Measurements from ENCODE around the gene RECQL. TPM values are rescaled to one million over a fixed set of nuclear protein-coding genes. Genes with fewer than 3 reads are reported as not detected.

RECQL gene, protein sequence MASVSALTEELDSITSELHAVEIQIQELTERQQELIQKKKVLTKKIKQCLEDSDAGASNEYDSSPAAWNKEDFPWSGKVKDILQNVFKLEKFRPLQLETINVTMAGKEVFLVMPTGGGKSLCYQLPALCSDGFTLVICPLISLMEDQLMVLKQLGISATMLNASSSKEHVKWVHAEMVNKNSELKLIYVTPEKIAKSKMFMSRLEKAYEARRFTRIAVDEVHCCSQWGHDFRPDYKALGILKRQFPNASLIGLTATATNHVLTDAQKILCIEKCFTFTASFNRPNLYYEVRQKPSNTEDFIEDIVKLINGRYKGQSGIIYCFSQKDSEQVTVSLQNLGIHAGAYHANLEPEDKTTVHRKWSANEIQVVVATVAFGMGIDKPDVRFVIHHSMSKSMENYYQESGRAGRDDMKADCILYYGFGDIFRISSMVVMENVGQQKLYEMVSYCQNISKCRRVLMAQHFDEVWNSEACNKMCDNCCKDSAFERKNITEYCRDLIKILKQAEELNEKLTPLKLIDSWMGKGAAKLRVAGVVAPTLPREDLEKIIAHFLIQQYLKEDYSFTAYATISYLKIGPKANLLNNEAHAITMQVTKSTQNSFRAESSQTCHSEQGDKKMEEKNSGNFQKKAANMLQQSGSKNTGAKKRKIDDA
- total RNA-seq: 94.9 and 111 TPM in 2 replicates

DNA sequence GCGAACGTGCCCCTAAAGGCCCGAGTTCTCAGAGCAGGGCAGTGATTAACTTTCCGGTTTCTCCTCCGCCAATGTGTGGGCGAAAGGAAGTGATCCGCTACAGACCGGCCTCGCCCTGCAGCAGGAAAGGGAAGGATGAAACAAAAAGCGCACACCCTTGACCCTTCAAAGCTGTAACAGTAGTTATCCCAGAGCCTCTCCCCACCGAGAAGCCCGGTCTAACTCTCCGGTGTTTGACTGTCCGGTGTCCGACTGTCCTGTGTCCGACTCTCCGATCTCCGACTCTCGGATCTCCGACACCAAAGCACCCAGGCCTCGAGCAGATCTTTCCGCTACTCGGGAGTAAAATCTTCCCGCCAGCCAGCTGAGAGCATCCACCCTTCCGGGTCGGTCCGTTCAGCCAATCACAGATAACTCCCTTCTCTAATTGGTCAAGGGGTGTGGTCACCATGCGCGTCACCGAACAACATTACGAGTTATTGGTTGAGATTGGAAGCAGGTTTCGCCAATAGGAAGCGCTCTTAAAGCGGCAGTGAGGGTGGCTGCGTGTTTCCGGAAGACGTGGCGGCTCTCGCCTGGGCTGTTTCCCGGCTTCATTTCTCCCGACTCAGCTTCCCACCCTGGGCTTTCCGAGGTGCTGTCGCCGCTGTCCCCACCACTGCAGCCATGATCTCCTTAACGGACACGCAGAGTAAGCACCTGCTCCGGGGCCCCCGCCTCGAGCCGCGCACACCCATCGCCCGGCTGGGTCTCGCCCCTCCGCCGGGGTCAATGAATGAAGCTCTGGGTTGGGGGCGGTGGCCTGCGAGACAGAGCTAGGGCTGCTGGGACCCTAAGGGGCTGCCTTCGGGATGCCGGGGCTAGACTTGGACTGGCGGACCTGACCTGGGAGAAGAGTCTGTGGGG lies at the start of gene RECQL, which contains the start of gene GOLT1B:
Gene RECQL (minus strand): TSS at position 378 of the 906 bp plus-strand sequence. CDS start 2,065 bp downstream, outside the sequence.
Gene GOLT1B (plus strand): TSS at position 532 of the 906 bp plus-strand sequence. CDS start 135 bp downstream, at position 667.

DNA sequence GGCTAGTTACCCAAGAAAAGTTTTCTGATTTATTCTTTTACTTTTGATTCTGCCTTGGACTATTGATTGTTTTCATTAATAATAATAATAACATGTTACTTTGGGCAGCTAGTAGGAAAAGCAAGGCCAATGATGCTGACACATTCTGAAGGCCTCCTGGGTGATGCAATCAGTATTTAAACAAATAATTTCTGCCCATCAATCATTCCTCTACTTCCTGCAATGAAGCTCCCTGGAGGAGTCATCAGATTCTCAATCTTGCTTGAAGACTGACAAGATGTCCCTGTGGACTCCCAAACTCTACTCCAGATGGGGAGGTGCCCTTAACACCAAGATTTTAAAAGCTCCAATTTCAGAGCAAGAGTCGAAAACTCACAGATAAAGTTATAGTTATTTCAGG lies 24.6 kb upstream of the RECQL start, which contains the start of gene SPX:
Gene SPX (plus strand): TSS at position 244 of the 400 bp plus-strand sequence. CDS start 177 bp downstream, outside the sequence.

Other genes with a start within 250 kb of the RECQL start
- gene SLCO1A2, start 166.7 kb downstream of the RECQL start, total RNA-seq: not detected in 2 replicates
- not detected in 2 replicates for gene IAPP, start 128.7 kb downstream of the RECQL start, total RNA-seq
- gene PYROXD1, start 64.0 kb downstream of the RECQL start, total RNA-seq: 6.7 and 7.0 TPM in 2 replicates
- 17.4 and 23.2 TPM in 2 replicates for gene GOLT1B, start 154 bp upstream of the RECQL start, total RNA-seq
- under 0.01 and 0.22 TPM in 2 replicates for gene SPX, start 24.7 kb upstream of the RECQL start, total RNA-seq
- not detected in 2 replicates for gene GYS2, start 103.2 kb upstream of the RECQL start, total RNA-seq
- 166 and 186 TPM in 2 replicates for gene LDHB, start 156.2 kb upstream of the RECQL start, total RNA-seq

Measured in dermis lymphatic vessel endothelial cell (primary cell).